ENCODE measurements around the gene CCDC33.

DNA sequence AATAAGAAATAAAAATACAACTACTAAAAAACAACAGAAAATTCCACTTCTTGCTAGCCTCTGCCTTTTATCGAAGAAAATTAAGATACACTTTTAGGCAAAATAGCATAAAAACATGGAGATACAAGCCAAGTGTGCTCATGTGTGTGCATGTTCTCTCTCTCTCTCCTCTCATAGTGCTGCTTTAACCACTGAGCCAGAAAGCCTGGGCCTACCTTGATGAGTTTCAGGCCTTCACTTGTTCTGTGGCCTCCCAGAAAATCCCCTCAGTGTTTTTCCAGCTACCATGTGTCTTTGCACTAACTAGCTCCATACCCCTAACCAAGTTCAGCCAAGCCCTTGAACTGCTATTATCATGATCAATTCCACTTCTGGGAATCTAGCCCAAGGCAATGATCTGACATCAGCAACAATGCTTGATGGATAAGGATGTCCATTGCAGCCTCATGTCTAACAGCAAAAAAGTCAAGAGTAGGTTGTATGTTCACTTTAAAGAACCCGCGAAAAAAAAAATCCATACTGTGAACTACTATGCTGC, 113.2 kb downstream of the CCDC33 start:
- TF ChIP-seq, protein P1, sequence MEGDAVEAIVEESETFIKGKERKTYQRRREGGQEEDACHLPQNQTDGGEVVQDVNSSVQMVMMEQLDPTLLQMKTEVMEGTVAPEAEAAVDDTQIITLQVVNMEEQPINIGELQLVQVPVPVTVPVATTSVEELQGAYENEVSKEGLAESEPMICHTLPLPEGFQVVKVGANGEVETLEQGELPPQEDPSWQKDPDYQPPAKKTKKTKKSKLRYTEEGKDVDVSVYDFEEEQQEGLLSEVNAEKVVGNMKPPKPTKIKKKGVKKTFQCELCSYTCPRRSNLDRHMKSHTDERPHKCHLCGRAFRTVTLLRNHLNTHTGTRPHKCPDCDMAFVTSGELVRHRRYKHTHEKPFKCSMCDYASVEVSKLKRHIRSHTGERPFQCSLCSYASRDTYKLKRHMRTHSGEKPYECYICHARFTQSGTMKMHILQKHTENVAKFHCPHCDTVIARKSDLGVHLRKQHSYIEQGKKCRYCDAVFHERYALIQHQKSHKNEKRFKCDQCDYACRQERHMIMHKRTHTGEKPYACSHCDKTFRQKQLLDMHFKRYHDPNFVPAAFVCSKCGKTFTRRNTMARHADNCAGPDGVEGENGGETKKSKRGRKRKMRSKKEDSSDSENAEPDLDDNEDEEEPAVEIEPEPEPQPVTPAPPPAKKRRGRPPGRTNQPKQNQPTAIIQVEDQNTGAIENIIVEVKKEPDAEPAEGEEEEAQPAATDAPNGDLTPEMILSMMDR (IDR thresholded peaks at IDR 0.05 in 8 of 11, conservative IDR thresholded peaks at IDR 0.05 in 3 of 11) = no peak
- TF ChIP-seq POLR2AphosphoS5 (IDR thresholded peaks at IDR 0.05) = no peak

Data from spleen (tissue), 7 donors.